Measurements from ENCODE around the gene PLPP2. TPM values are rescaled to one million over a fixed set of nuclear protein-coding genes. Genes with fewer than 3 reads are reported as not detected.

The PLPP2 gene
- total and polyA plus RNA-seq, 11 donors, result 0.09 to 4.1 (median 0.99) TPM

DNA sequence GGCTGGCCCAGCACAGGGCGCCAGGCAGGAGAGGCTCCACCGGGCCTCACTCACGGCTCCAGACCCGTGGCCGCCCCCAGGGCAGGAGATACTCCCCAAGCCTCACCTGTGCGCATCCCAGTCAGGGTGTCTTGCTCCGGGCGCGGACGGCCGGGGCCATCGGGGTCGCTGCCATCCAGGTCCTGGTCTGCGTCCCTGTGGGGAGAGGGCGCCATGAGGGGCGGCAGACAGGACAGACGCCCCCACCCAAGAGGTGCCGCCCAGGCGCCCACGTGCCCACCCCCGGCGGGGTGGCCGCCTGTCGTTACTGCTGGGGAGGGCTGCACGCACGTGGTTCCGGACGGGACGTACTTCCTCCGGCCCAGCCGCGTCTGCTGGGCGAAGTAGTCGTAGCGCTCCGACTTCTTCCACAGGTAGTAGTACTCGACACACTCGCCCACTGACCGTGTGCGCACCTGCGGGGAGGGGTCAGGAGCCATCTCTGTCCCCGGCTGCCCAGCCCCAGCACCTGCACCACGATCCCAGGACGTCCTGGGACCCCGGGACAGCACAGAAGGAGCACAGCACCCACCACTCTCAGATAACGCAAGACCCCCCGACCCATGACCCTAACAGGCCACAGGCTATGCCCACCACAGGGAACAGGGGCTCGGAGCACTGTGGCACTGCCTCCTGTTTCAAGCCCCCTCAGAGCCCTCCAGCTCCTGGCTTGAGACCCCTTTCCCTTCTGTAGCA, 17.4 kb upstream of the PLPP2 start:
- intact Hi-C loops (cut with DNase I), result no loop called here
- ATAC-seq, result peak in 3 of 4 donors; percentile 7 to 33 (median 9)
- peak overlapping the region in 11 of 12 donors; percentile 53 to 89 (median 79) for H3K27ac ChIP-seq

GRCh38 chr19:307793-308420, 16.7 kb upstream of the PLPP2 start:
- DNase-seq (no peak), ATAC-seq (peak; percentile 4 to 52 (median 32))
- intact Hi-C loops (cut with DNase I), result no loop called here
- TF ChIP-seq POLR2A (IDR thresholded peaks at IDR 0.05) (no peak), CTCF (IDR thresholded peaks at IDR 0.05) (no peak)
- peak overlapping the region in 11 of 12 donors; percentile 53 to 89 (median 79) for H3K27ac ChIP-seq
- H3K27me3 ChIP-seq, result no peaks in the 10 kb centered on the region
- H3K36me3 ChIP-seq, result peaks cover 0 to 63% (median 54%) of the 10 kb centered on the region in 9 donors
- peaks cover 0 to 8% (median 0%) of the 10 kb centered on the region in 12 donors for H3K4me1 ChIP-seq
- 62 to 76% (median 73%) methylated on average over 16 to 21 of the region's 21 CpGs for WGBS, 4 donors
- H3K9me3 ChIP-seq, result no peaks in the 10 kb centered on the region
- peak overlapping the region in 10 of 12 donors; percentile 15 to 53 (median 48) for H3K4me3 ChIP-seq

More for the DNA sequence above, 17.4 kb upstream of the PLPP2 start:
- Histone ChIP-seq H3K4me1 (peaks cover 0 to 8% (median 0%) of the 10 kb centered on the region in 12 donors), H3K36me3 (peaks cover 0 to 71% (median 54%) of the 10 kb centered on the region in 9 donors), H3K9me3 (no peaks in the 10 kb centered on the region), H3K27me3 (no peaks in the 10 kb centered on the region), H3K4me3 (peak overlapping the region; percentile 15 to 53 (median 46))
- 77 to 89% (median 83%) methylated on average over 23 to 48 of the region's 48 CpGs for WGBS, 4 donors
- TF ChIP-seq CTCF (IDR thresholded peaks at IDR 0.05) (no peak), POLR2A (IDR thresholded peaks at IDR 0.05) (no peak)
- no peak for DNase-seq

- intact Hi-C loops (cut with DNase I), result no loop called here
- 89 to 96% (median 92%) methylated on average over 10 to 26 of the region's 26 CpGs for WGBS, 4 donors
- Histone ChIP-seq H3K4me1 (peaks cover 0 to 8% (median 0%) of the 10 kb centered on the region in 12 donors), H3K27ac (peak overlapping the region in 9 of 12 donors; percentile 5 to 86 (median 79)), H3K36me3 (peaks cover 0 to 62% (median 53%) of the 10 kb centered on the region in 9 donors), H3K27me3 (no peaks in the 10 kb centered on the region), H3K9me3 (no peaks in the 10 kb centered on the region), H3K4me3 (peak overlapping the region in 4 of 12 donors; percentile 39 to 51 (median 48))
- DNase-seq, result no peak
- ATAC-seq, result no peak
- TF ChIP-seq POLR2A (IDR thresholded peaks at IDR 0.05) (no peak), CTCF (IDR thresholded peaks at IDR 0.05) (no peak)
Observed at GRCh38 chr19:307111-307531, 15.9 kb upstream of the PLPP2 start.

Measured in heart left ventricle (tissue), 16 donors.